Hepatocyte (in vitro differentiated cells): ENCODE results near the gene PNPLA5. TPM values are rescaled to one million over a fixed set of nuclear protein-coding genes. Genes with fewer than 3 reads are reported as not detected.

ENCODE experiments used
- DNase-seq: peaks from one replicate; pipeline ENCODE4 v3.0.0-alpha.2; 2016; ENCODE audit warnings: low spot score
- H2AFZ ChIP-seq: fragments of 200-600 bp; sonication (generic); 2 replicates; pipeline ENCODE4 v1.6.0; 2016; ENCODE audit warnings: antibody characterized with exemption, mild to moderate bottlenecking
- H3K27ac ChIP-seq: fragments of 200-600 bp; sonication (generic); 2 replicates; pipeline ENCODE4 v1.5.1; 2016; ENCODE audit warnings: mild to moderate bottlenecking
- H3K27me3 ChIP-seq: fragments of 200-600 bp; sonication (generic); 2 replicates; pipeline ENCODE4 v1.6.1; 2016
- H3K36me3 ChIP-seq: fragments of 200-600 bp; sonication (generic); replicated peaks from 2 replicates; pipeline ENCODE4 v1.5.1; 2016; ENCODE audit warnings: low read depth; ENCODE audit not compliant: insufficient read depth
- H3K4me1 ChIP-seq: fragments of 200-600 bp; sonication (generic); 2 replicates; pipeline ENCODE4 v1.5.1; 2016; ENCODE audit warnings: mild to moderate bottlenecking, moderate library complexity; ENCODE audit not compliant: insufficient read depth
- H3K4me2 ChIP-seq: fragments of 200-600 bp; sonication (generic); 2 replicates; pipeline ENCODE4 v1.6.0; 2016
- H3K4me3 ChIP-seq: fragments of 200-600 bp; sonication (generic); 2 replicates; pipeline ENCODE4 v1.5.1; 2016; ENCODE audit warnings: mild to moderate bottlenecking
- H3K79me2 ChIP-seq: fragments of 200-600 bp; sonication (generic); 2 replicates; pipeline ENCODE4 v1.6.0; 2017; ENCODE audit warnings: mild to moderate bottlenecking
- H3K9me2 ChIP-seq: fragments of 200-600 bp; sonication (generic); replicated peaks from 2 replicates; pipeline ENCODE4 v1.6.0; 2017; ENCODE audit warnings: mild to moderate bottlenecking; ENCODE audit not compliant: insufficient read depth
- H3K9me3 ChIP-seq: fragments of 200-600 bp; sonication (generic); 2 replicates; pipeline ENCODE4 v1.5.1; 2016; ENCODE audit warnings: low read depth, mild to moderate bottlenecking
- H4K20me1 ChIP-seq: fragments of 200-600 bp; sonication (generic); 2 replicates; pipeline ENCODE4 v1.6.0; 2016; ENCODE audit warnings: mild to moderate bottlenecking; ENCODE audit not compliant: insufficient read depth, poor library complexity, severe bottlenecking
- EZH2 ChIP-seq: fragments of 200-600 bp; sonication (generic); IDR thresholded peaks from 2 replicates; pipeline ENCODE4 v1.6.1; 2016; ENCODE audit warnings: antibody characterized with exemption, mild to moderate bottlenecking, borderline replicate concordance
- EZH2phosphoT487 ChIP-seq: fragments of 200-600 bp; sonication (generic); IDR thresholded peaks from one replicate; pipeline ENCODE4 v1.6.1; 2018; ENCODE audit warnings: antibody characterized with exemption, mild to moderate bottlenecking, low read depth, moderate library complexity; ENCODE audit not compliant: unreplicated experiment, severe bottlenecking
- WGBS: methylation state at CpG from one replicate; pipeline ENCODE4 v1.1.6; 2016; ENCODE audit warnings: low lambda C conversion rate; ENCODE audit errors: missing lambda C conversion rate; 5-methylcytosine and 5-hydroxymethylcytosine counted together
- polyA plus RNA-seq: library from polyadenylated mRNA; unstranded; fragments of >200 nt; fragmentation: Nextera tagmentation; extraction: Ambion mirVana; gene quantifications from 2 replicates; pipeline ENCODE4 v1.2.1, GENCODE V29; 2016
- total RNA-seq: library from RNA; depleted of rRNA; stranded (reverse); fragments of >200 nt; gene quantifications from 2 replicates; pipeline ENCODE4 v1.2.3, GENCODE V29; 2014
- TF ChIP-seq, protein P1 (sequence below): fragments of 200-600 bp; sonication (generic); IDR thresholded peaks from 2 replicates; pipeline ENCODE4 v1.5.1; 2016; ENCODE audit warnings: antibody characterized with exemption, mild to moderate bottlenecking; ENCODE audit not compliant: poor library complexity

PNPLA5 gene
- total and polyA plus RNA-seq, 2 experiments from 2014 or later: 0.11 to 0.57 TPM

DNA sequence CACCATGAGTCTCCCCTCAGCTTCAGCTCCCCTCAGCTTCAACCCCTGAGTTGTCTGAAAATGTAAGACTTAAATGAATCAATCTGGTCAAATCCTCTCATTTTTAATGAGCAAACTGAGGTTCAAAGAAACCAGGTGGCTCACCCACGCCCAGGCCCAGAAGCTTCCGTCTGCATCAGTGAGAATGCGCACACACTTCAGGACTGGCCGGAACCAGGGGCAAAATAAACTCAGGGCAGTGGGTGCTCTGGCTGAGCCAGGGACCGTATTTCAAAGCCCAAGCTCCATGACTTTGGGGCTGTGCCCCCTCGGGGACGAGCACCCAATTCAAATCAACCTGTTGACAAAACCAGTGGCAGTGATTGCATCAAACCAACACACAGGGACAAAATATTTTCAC is 32.6 kb downstream of the PNPLA5 start:
- H3K79me2 ChIP-seq: no peaks in the 10 kb centered on the region
- no peaks in the 10 kb centered on the region for H3K9me2 ChIP-seq
- no peak overlapping the region for H2AFZ ChIP-seq
- no peak for DNase-seq
- H3K4me1 ChIP-seq: peaks cover 3% of the 10 kb centered on the region
- H3K27me3 ChIP-seq: peaks cover 22% of the 10 kb centered on the region
- no peak for TF ChIP-seq EZH2phosphoT487
- TF ChIP-seq, protein P1, sequence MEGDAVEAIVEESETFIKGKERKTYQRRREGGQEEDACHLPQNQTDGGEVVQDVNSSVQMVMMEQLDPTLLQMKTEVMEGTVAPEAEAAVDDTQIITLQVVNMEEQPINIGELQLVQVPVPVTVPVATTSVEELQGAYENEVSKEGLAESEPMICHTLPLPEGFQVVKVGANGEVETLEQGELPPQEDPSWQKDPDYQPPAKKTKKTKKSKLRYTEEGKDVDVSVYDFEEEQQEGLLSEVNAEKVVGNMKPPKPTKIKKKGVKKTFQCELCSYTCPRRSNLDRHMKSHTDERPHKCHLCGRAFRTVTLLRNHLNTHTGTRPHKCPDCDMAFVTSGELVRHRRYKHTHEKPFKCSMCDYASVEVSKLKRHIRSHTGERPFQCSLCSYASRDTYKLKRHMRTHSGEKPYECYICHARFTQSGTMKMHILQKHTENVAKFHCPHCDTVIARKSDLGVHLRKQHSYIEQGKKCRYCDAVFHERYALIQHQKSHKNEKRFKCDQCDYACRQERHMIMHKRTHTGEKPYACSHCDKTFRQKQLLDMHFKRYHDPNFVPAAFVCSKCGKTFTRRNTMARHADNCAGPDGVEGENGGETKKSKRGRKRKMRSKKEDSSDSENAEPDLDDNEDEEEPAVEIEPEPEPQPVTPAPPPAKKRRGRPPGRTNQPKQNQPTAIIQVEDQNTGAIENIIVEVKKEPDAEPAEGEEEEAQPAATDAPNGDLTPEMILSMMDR: no peak
- TF ChIP-seq EZH2: no peak
- WGBS: 93% methylated on average over 7 of the region's 7 CpGs
- H3K27ac ChIP-seq: no peak overlapping the region
- H3K36me3 ChIP-seq: no peaks in the 10 kb centered on the region
- no peak overlapping the region for H3K4me2 ChIP-seq
- no peaks in the 10 kb centered on the region for H3K9me3 ChIP-seq
- no peaks in the 10 kb centered on the region for H4K20me1 ChIP-seq
- H3K4me3 ChIP-seq: no peak overlapping the region

- Histone ChIP-seq H3K27me3 (peaks cover 13% of the 10 kb centered on the region), H3K4me3 (no peak overlapping the region), H4K20me1 (no peaks in the 10 kb centered on the region), H3K36me3 (no peaks in the 10 kb centered on the region), H3K9me2 (no peaks in the 10 kb centered on the region), H3K4me1 (peaks cover 3% of the 10 kb centered on the region), H3K79me2 (no peaks in the 10 kb centered on the region), H3K4me2 (no peak overlapping the region), H3K9me3 (no peaks in the 10 kb centered on the region), H3K27ac (no peak overlapping the region), H2AFZ (no peak overlapping the region)
- 85% methylated on average over 11 of the region's 11 CpGs for WGBS
- TF ChIP-seq, protein P1: no peak
- TF ChIP-seq EZH2 (no peak), EZH2phosphoT487 (no peak)
- no peak for DNase-seq
Measured at GRCh38 chr22:43858156-43858895, 33.5 kb downstream of the PNPLA5 start.

DNA sequence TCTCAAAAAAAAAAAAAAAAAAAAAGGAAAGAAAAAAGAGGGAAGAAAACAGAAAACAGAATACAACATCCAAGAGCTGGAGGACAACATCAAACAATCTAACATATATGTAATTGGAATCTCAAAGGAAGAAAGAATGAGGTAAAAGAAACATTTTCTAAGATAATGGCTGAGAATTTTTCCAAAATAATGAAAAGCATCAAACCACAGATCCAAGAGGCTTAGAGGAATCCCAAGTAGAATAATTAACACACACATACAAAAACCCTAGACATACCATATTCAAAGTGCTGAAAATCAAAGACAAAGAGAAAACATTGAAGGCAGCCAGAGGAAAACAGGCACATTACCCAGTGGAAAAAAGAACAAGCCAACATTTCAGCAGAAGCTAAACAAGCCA is 34.4 kb downstream of the PNPLA5 start:
- Histone ChIP-seq H3K9me2 (no peaks in the 10 kb centered on the region), H3K27ac (no peak overlapping the region), H3K4me3 (no peak overlapping the region), H3K4me1 (peaks cover 3% of the 10 kb centered on the region), H3K79me2 (no peaks in the 10 kb centered on the region), H4K20me1 (no peaks in the 10 kb centered on the region), H3K36me3 (no peaks in the 10 kb centered on the region), H3K4me2 (no peak overlapping the region), H3K27me3 (peaks cover 6% of the 10 kb centered on the region), H3K9me3 (no peaks in the 10 kb centered on the region), H2AFZ (no peak overlapping the region)
- DNase-seq: no peak
- TF ChIP-seq, protein P1: no peak
- no peak for TF ChIP-seq EZH2
- no peak for TF ChIP-seq EZH2phosphoT487
